K562 (cell line): Measurements from ENCODE around the gene DUS3L. TPM values are rescaled to one million over a fixed set of nuclear protein-coding genes. Genes with fewer than 3 reads are reported as not detected.

Experiments
- CHCHD3 ChIP-seq: fragments of 250-450 bp; sonication (Bioruptor Pico); IDR thresholded peaks from 2 replicates; pipeline ENCODE4 v2.1.2; 2022; ENCODE audit warnings: mild to moderate bottlenecking
- FOXK2 ChIP-seq, 2 experiments: fragments of 450-650 bp; IDR thresholded peaks in 1 of 2; conservative IDR thresholded peaks in 1 of 2; 2 replicates each; pipeline ENCODE4 v1.6.1; 2016; ENCODE audit warnings: low read depth in 2 of 2, mild to moderate bottlenecking in 1 of 2
- HNRNPH1 ChIP-seq: fragments of 200-400 bp; formaldehyde crosslinking; optimal IDR thresholded peaks from 2 replicates; pipeline ENCODE3; 2017; ENCODE audit warnings: low read depth, mild to moderate bottlenecking, low read length, moderate library complexity
- KAT2B ChIP-seq: IDR thresholded peaks from one replicate; pipeline ENCODE4 v1.6.1; 2012; ENCODE audit warnings: low read depth, mild to moderate bottlenecking, control low read depth, inconsistent platforms, low read length, moderate library complexity
- KDM5B ChIP-seq: fragments of 200-600 bp; sonication (generic); IDR thresholded peaks from 2 replicates; pipeline ENCODE4 v1.6.1; 2012; ENCODE audit warnings: low read depth, mild to moderate bottlenecking, moderate library complexity, low read length, control low read depth, inconsistent platforms; ENCODE audit not compliant: insufficient replicate concordance
- NFE2L1 ChIP-seq: fragments of 450-650 bp; IDR thresholded peaks from 2 replicates; pipeline ENCODE4 v1.6.1; 2016; ENCODE audit warnings: missing genetic modification characterization, low read depth, mild to moderate bottlenecking, missing compliant biosample characterization, moderate library complexity, borderline replicate concordance
- PTBP1 ChIP-seq: fragments of 200-400 bp; formaldehyde crosslinking; IDR thresholded peaks from 2 replicates; pipeline ENCODE4 v1.6.1; 2017; ENCODE audit warnings: low read depth, low read length
- PURB ChIP-seq: sonication (generic); formaldehyde crosslinking; IDR thresholded peaks from 2 replicates; pipeline ENCODE4 v1.9.0; 2021; ENCODE audit warnings: low read depth, mild to moderate bottlenecking, missing genetic modification reagents
- RBM39 ChIP-seq: fragments of 200-400 bp; formaldehyde crosslinking; optimal IDR thresholded peaks from 2 replicates; pipeline ENCODE3; 2018; ENCODE audit warnings: low read depth, low read length
- SMARCE1 ChIP-seq: fragments of 450-650 bp; IDR thresholded peaks from 2 replicates; pipeline ENCODE4 v1.7.1; 2016; ENCODE audit warnings: mild to moderate bottlenecking
- SRSF3 ChIP-seq: fragments of 200-400 bp; formaldehyde crosslinking; IDR thresholded peaks from 2 replicates; pipeline ENCODE4 v1.6.1; 2016; ENCODE audit warnings: mild to moderate bottlenecking, low read length, moderate library complexity; ENCODE audit not compliant: insufficient read depth
- TBL1XR1 ChIP-seq, 2 experiments: IDR thresholded peaks; 2 replicates each; pipeline ENCODE4 v1.6.1; 2012; ENCODE audit warnings: improper control_type of control experiment in 2 of 2, low read length in 2 of 2, mild to moderate bottlenecking in 1 of 2
- ZNF197 ChIP-seq: fragments of 200-800 bp; sonication (Bioruptor generic); IDR thresholded peaks from 2 replicates; pipeline ENCODE4 v1.6.1; 2016; ENCODE audit warnings: low read depth, missing genetic modification characterization, missing compliant biosample characterization
- ZNF79 ChIP-seq: fragments of 250-450 bp; sonication (Bioruptor Pico); IDR thresholded peaks from 2 replicates; pipeline ENCODE4 v1.4.0; 2020; ENCODE audit warnings: low read depth, mild to moderate bottlenecking, moderate library complexity
- polyA plus RNA-seq, 8 experiments: library from polyadenylated mRNA; depleted of rRNA in 4 of 8; stranded (reverse) in 5 of 8; unstranded in 3 of 8; fragments of >200 nt; fragmentation: Nextera tagmentation in 2 of 8; fragmentation: Illumina TruSeq in 1 of 8; extraction: Ambion mirVana in 2 of 8; extraction: Trizol in 1 of 8; gene quantifications; 2 replicates each; pipeline versions ENCODE4 v1.2.1 to v1.2.3, GENCODE V29; 2011 to 2014; ENCODE audit warnings: inconsistent platforms in 1 of 8, missing spikeins in 1 of 8
- total RNA-seq, 7 experiments: library from RNA; depleted of rRNA in 6 of 7; stranded (reverse); fragments of >200 nt in 6 of 7; fragmentation: Illumina TruSeq in 2 of 7; extraction: Trizol in 2 of 7; gene quantifications; 2 replicates each; pipeline versions ENCODE4 v1.2.1 to v1.2.3, GENCODE V29; 2011 to 2021; ENCODE audit warnings: low replicate concordance in 1 of 7
- TF ChIP-seq, protein P1 (sequence below): fragments of 450-650 bp; formaldehyde crosslinking; IDR thresholded peaks from 2 replicates; pipeline ENCODE4 v1.4.0; 2020; ENCODE audit warnings: mild to moderate bottlenecking, moderate library complexity
- TF ChIP-seq, protein P2 (sequence below): fragments of 450-650 bp; formaldehyde crosslinking; conservative IDR thresholded peaks from 2 replicates; pipeline ENCODE4 v1.4.0; 2022; ENCODE audit warnings: mild to moderate bottlenecking, missing genetic modification characterization
- TF ChIP-seq, protein P3 (sequence below): fragments of 250-450 bp; sonication (Bioruptor Pico); IDR thresholded peaks from 2 replicates; pipeline ENCODE4 v1.8.0; 2022; ENCODE audit warnings: inconsistent platforms
- TF ChIP-seq, protein P4 (sequence below): fragments of 250-450 bp; sonication (Bioruptor Pico); IDR thresholded peaks from 2 replicates; pipeline ENCODE4 v1.4.0; 2020; ENCODE audit warnings: mild to moderate bottlenecking

DUS3L gene
- total and polyA plus RNA-seq, 9 of the 15 experiments (the other 6 are each of a cell fraction or from before 2014, with no cell fraction given) = 1.7 to 102 (median 77.5) TPM

DNA sequence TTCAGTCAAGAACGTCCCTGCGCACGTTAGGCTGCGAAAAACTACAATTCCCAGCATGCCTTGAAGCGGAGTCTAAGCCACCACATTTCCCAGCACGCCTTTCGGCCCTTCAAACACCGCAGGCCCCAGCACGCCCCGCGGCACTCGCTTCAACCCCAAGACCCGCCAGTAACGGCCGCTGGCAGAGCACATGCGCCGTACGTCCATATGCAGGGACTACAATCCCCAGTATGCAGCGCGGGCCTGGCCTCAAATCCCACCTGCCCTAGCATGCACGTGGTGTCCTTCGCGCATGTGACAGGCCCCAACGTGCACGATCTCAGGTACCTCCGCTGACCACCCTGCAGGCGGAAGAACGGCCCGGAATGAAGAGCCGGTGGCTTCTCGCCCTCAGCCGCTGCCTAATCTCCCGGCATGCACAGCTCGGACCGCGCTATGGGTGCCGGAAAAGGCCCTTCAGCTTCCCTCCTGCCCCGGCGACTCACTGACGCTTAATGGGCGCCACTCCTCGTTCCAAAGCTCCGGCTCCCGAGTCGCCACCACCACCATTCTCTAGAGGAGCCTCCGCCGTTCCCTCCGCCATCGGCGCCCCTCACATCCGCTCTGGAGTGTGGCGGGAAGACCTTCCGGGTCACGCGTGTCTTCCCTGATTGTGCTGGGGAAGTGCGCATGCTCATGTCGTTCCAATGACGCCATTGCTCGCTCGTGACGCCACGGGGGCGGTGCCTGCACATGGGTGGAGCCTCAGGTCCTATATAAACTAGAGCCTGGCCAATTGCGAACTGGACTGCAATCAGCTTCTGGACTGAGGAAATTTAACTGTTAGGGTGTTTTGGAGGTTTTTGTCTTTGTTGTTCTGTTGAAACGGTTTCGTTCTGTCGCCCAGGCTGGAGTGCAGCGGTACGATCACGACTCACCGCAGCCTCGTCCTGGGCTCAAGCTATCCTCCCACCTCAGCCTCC, at the start of gene DUS3L (continued):
- TF ChIP-seq, protein P1, sequence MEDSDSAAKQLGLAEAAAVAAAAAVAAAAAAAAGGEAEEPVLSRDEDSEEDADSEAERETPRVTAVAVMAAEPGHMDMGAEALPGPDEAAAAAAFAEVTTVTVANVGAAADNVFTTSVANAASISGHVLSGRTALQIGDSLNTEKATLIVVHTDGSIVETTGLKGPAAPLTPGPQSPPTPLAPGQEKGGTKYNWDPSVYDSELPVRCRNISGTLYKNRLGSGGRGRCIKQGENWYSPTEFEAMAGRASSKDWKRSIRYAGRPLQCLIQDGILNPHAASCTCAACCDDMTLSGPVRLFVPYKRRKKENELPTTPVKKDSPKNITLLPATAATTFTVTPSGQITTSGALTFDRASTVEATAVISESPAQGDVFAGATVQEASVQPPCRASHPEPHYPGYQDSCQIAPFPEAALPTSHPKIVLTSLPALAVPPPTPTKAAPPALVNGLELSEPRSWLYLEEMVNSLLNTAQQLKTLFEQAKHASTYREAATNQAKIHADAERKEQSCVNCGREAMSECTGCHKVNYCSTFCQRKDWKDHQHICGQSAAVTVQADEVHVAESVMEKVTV (CRISPR knock-in tag) = no peak
- TF ChIP-seq, protein P2, sequence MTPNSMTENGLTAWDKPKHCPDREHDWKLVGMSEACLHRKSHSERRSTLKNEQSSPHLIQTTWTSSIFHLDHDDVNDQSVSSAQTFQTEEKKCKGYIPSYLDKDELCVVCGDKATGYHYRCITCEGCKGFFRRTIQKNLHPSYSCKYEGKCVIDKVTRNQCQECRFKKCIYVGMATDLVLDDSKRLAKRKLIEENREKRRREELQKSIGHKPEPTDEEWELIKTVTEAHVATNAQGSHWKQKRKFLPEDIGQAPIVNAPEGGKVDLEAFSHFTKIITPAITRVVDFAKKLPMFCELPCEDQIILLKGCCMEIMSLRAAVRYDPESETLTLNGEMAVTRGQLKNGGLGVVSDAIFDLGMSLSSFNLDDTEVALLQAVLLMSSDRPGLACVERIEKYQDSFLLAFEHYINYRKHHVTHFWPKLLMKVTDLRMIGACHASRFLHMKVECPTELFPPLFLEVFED (CRISPR knock-in tag) = peak; percentile 86; the same call in 1 of the 2 replicates
- no peak for TF ChIP-seq KAT2B
- TF ChIP-seq RBM39 = no peak
- TF ChIP-seq KDM5B = peak; percentile 99
- TF ChIP-seq PURB (CRISPR knock-in tag) = no peak
- peak; percentile 94 for TF ChIP-seq ZNF197 (CRISPR knock-in tag)
- TF ChIP-seq SRSF3 = peak; percentile 91; the same call in 1 of the 2 replicates
- no peak for TF ChIP-seq NFE2L1 (tag)
- peak in 1 of 2 experiments; percentile 70; a peak in 2 of 4 replicates for TF ChIP-seq TBL1XR1 (IDR thresholded peaks at IDR 0.05; ENCODE audit: low read length in 2 of 2)
- no peak for TF ChIP-seq ZNF79 (CRISPR knock-in tag)
- no peak for TF ChIP-seq SMARCE1
- TF ChIP-seq FOXK2 (conservative IDR thresholded peaks at IDR 0.05 in 1 of 2, IDR thresholded peaks at IDR 0.05 in 1 of 2; ENCODE audit: low read depth in 2 of 2) = peak; percentile 62 to 77
- peak; percentile 49; the same call in 1 of the 2 replicates for TF ChIP-seq PTBP1
- no peak for TF ChIP-seq CHCHD3 (CRISPR knock-in tag)
- TF ChIP-seq, protein P3, sequence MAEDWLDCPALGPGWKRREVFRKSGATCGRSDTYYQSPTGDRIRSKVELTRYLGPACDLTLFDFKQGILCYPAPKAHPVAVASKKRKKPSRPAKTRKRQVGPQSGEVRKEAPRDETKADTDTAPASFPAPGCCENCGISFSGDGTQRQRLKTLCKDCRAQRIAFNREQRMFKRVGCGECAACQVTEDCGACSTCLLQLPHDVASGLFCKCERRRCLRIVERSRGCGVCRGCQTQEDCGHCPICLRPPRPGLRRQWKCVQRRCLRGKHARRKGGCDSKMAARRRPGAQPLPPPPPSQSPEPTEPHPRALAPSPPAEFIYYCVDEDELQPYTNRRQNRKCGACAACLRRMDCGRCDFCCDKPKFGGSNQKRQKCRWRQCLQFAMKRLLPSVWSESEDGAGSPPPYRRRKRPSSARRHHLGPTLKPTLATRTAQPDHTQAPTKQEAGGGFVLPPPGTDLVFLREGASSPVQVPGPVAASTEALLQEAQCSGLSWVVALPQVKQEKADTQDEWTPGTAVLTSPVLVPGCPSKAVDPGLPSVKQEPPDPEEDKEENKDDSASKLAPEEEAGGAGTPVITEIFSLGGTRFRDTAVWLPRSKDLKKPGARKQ (CRISPR knock-in tag) = no peak
- TF ChIP-seq HNRNPH1 = no peak
- TF ChIP-seq, protein P4, sequence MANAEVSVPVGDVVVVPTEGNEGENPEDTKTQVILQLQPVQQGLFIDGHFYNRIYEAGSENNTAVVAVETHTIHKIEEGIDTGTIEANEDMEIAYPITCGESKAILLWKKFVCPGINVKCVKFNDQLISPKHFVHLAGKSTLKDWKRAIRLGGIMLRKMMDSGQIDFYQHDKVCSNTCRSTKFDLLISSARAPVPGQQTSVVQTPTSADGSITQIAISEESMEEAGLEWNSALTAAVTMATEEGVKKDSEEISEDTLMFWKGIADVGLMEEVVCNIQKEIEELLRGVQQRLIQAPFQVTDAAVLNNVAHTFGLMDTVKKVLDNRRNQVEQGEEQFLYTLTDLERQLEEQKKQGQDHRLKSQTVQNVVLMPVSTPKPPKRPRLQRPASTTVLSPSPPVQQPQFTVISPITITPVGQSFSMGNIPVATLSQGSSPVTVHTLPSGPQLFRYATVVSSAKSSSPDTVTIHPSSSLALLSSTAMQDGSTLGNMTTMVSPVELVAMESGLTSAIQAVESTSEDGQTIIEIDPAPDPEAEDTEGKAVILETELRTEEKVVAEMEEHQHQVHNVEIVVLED (CRISPR knock-in tag) = peak; percentile 15
